Kidney epithelial cell (primary cell): ENCODE measurements around the gene UGT1A8. TPM values are rescaled to one million over a fixed set of nuclear protein-coding genes. Genes with fewer than 3 reads are reported as not detected.

Source experiments
- DNase-seq: peaks from one replicate; pipeline ENCODE4 v3.0.0-alpha.2; 2010; ENCODE audit warnings: low read depth
- H3K27me3 ChIP-seq: 2 replicates; pipeline ENCODE4 v1.6.0; 2011; ENCODE audit warnings: low read length; ENCODE audit not compliant: control insufficient read depth, insufficient read depth
- H3K36me3 ChIP-seq: 2 replicates; pipeline ENCODE4 v1.5.1; 2011; ENCODE audit warnings: low read length; ENCODE audit not compliant: control insufficient read depth, insufficient read depth
- H3K4me3 ChIP-seq: 2 replicates; pipeline ENCODE4 v1.5.1; 2011; ENCODE audit warnings: low read depth, mild to moderate bottlenecking, control low read depth, low read length
- CTCF ChIP-seq: IDR thresholded peaks from 2 replicates; pipeline ENCODE4 v1.5.1; 2011; ENCODE audit warnings: mild to moderate bottlenecking, moderate library complexity, low read length, control low read depth, inconsistent platforms; ENCODE audit not compliant: insufficient read depth, poor library complexity, severe bottlenecking
- total RNA-seq: library from RNA; depleted of rRNA; stranded (reverse); fragments of >200 nt; gene quantifications from 2 replicates; pipeline ENCODE4 v1.2.3, GENCODE V29; 2015

The UGT1A8 gene
- total RNA-seq, 1 donor from 2014 or later: not detected

- Histone ChIP-seq H3K36me3 (no peaks in the 10 kb centered on the region), H3K27me3 (no peaks in the 10 kb centered on the region), H3K4me3 (no peak overlapping the region)
- no peak for DNase-seq
- TF ChIP-seq CTCF: no peak
Measured at GRCh38 chr2:233673896-233674295, 56.5 kb downstream of the UGT1A8 start.

- H3K4me3 ChIP-seq: no peak overlapping the region
- no peaks in the 10 kb centered on the region for H3K27me3 ChIP-seq
- no peak for DNase-seq
- no peak for TF ChIP-seq CTCF
- H3K36me3 ChIP-seq: no peaks in the 10 kb centered on the region
Measured at GRCh38 chr2:233674314-233674713, 56.9 kb downstream of the UGT1A8 start.

GRCh38 chr2:233674995-233675394 lies 57.6 kb downstream of the UGT1A8 start:
- DNase-seq: no peak
- Histone ChIP-seq H3K36me3 (no peaks in the 10 kb centered on the region), H3K27me3 (no peaks in the 10 kb centered on the region), H3K4me3 (no peak overlapping the region)
- no peak for TF ChIP-seq CTCF

- no peak for DNase-seq
- no peak for TF ChIP-seq CTCF
- Histone ChIP-seq H3K36me3 (no peaks in the 10 kb centered on the region), H3K4me3 (no peak overlapping the region), H3K27me3 (no peaks in the 10 kb centered on the region)
Measured at GRCh38 chr2:233676046-233676445, 58.6 kb downstream of the UGT1A8 start.

GRCh38 chr2:233679196-233679595 lies 61.8 kb downstream of the UGT1A8 start:
- no peak overlapping the region for H3K4me3 ChIP-seq
- DNase-seq: no peak
- H3K27me3 ChIP-seq: no peaks in the 10 kb centered on the region
- H3K36me3 ChIP-seq: no peaks in the 10 kb centered on the region
- TF ChIP-seq CTCF: no peak

GRCh38 chr2:233680361-233681045 lies 63.1 kb downstream of the UGT1A8 start:
- no peak for TF ChIP-seq CTCF
- H3K36me3 ChIP-seq: no peaks in the 10 kb centered on the region
- H3K4me3 ChIP-seq: no peak overlapping the region
- no peaks in the 10 kb centered on the region for H3K27me3 ChIP-seq
- no peak for DNase-seq
